BJ (cell line): ENCODE results near the gene BNIP5. TPM values are rescaled to one million over a fixed set of nuclear protein-coding genes. Genes with fewer than 3 reads are reported as not detected.

Experiments used
- CTCF ChIA-PET: fragments of 350-600 bp; formaldehyde crosslinking; extraction: SDS; loops from one replicate; lab custom pipeline; 2021; ENCODE audit warnings: antibody characterized with exemption, inconsistent platforms; lab: Yijun Ruan, JAX
- POLR2A ChIA-PET: fragments of 300-600 bp; sonication (Branson Sonifier 250); formaldehyde crosslinking; extraction: SDS; loops from one replicate; lab custom pipeline; 2021; ENCODE audit warnings: antibody characterized with exemption; lab: Charles Lee
- DNase-seq: peaks from one replicate; pipeline ENCODE4 v3.0.0-alpha.2; 2011; ENCODE audit warnings: low read depth
- H3K27me3 ChIP-seq: 2 replicates; pipeline ENCODE4 v1.6.0; 2011; ENCODE audit warnings: low read length; ENCODE audit not compliant: control insufficient read depth, insufficient read depth
- H3K36me3 ChIP-seq: 2 replicates; pipeline ENCODE4 v1.5.1; 2011; ENCODE audit warnings: low read length; ENCODE audit not compliant: control insufficient read depth, insufficient read depth
- H3K4me3 ChIP-seq: 2 replicates; pipeline ENCODE4 v1.5.1; 2011; ENCODE audit warnings: low read depth, mild to moderate bottlenecking, control low read depth, low read length
- CTCF ChIP-seq: IDR thresholded peaks from 2 replicates; pipeline ENCODE4 v1.5.1; 2011; ENCODE audit warnings: low read depth, mild to moderate bottlenecking, control low read depth, inconsistent platforms, low read length, moderate library complexity; ENCODE audit not compliant: insufficient read depth
- polyA plus RNA-seq: library from polyadenylated mRNA; depleted of rRNA; stranded (reverse); fragments of >200 nt; gene quantifications from 2 replicates; pipeline ENCODE4 v1.2.3, GENCODE V29; 2011

BNIP5 gene
- polyA plus RNA-seq, 1 experiment: not detected

GRCh38 chr6:36350082-36350481, 13.4 kb upstream of the BNIP5 start:
- no peak for TF ChIP-seq CTCF
- CTCF ChIA-PET: interaction anchor here (5.1 to 13.4 kb wide), 2 partner anchors 8 to 48 kb away, joined by 14 to 132 read pairs; no protein-coding TSS in a partner anchor
- no peak for DNase-seq
- Histone ChIP-seq H3K36me3 (no peaks in the 10 kb centered on the region), H3K4me3 (no peak overlapping the region), H3K27me3 (peaks cover 1% of the 10 kb centered on the region; the same call in 1 of the 2 replicates)
- POLR2A ChIA-PET: interaction anchor here (0.6 kb wide), 1 partner anchor 9 kb away, joined by 3 read pairs; no protein-coding TSS in a partner anchor

GRCh38 chr6:36349240-36349639, 12.6 kb upstream of the BNIP5 start:
- POLR2A ChIA-PET: no interaction called here
- H3K36me3 ChIP-seq: no peaks in the 10 kb centered on the region
- DNase-seq: no peak
- no peak for TF ChIP-seq CTCF
- CTCF ChIA-PET: interaction anchor here (1.5 to 13.4 kb wide), 3 partner anchors 8 to 47 kb away, joined by 6 to 132 read pairs (median 14); no protein-coding TSS in a partner anchor
- no peak overlapping the region for H3K4me3 ChIP-seq
- H3K27me3 ChIP-seq: peaks cover 1% of the 10 kb centered on the region; the same call in 1 of the 2 replicates

GRCh38 chr6:36347621-36348020, 10.9 kb upstream of the BNIP5 start:
- H3K4me3 ChIP-seq: no peak overlapping the region
- H3K36me3 ChIP-seq: no peaks in the 10 kb centered on the region
- no peak for TF ChIP-seq CTCF
- ChIA-PET CTCF (interaction anchor here (0.7 to 1.3 kb wide), 2 partner anchors 12 to 411 kb away, joined by 3 read pairs; partner anchors contain the start of gene BNIP5), POLR2A (no interaction called here)
- peaks cover 1% of the 10 kb centered on the region; the same call in 1 of the 2 replicates for H3K27me3 ChIP-seq
- no peak for DNase-seq

GRCh38 chr6:36346486-36347273, 10.0 kb upstream of the BNIP5 start:
- Histone ChIP-seq H3K36me3 (no peaks in the 10 kb centered on the region), H3K4me3 (no peak overlapping the region), H3K27me3 (peaks cover 3% of the 10 kb centered on the region; the same call in 1 of the 2 replicates)
- no peak for DNase-seq
- POLR2A ChIA-PET: no interaction called here
- no peak for TF ChIP-seq CTCF
- CTCF ChIA-PET: interaction anchor here (0.9 to 1.5 kb wide), 3 partner anchors 9 to 13 kb away, joined by 3 to 5 read pairs (median 3); no protein-coding TSS in a partner anchor
